Choroid plexus epithelial cell (primary cell): ENCODE data around the gene RPS24.

Experiments used
- DNase-seq: peaks from one replicate; pipeline ENCODE4 v3.0.0-alpha.2; 2010; ENCODE audit warnings: low read depth
- H3K4me3 ChIP-seq: 2 replicates; pipeline ENCODE4 v1.5.1; 2011; ENCODE audit warnings: low read depth, mild to moderate bottlenecking, control low read depth, low read length, moderate library complexity
- TF ChIP-seq, protein P1 (sequence below): conservative IDR thresholded peaks from 2 replicates; pipeline ENCODE4 v1.5.1; 2011; ENCODE audit warnings: low read depth, mild to moderate bottlenecking, control low read depth, inconsistent platforms, low read length, moderate library complexity

RPS24 gene

DNA sequence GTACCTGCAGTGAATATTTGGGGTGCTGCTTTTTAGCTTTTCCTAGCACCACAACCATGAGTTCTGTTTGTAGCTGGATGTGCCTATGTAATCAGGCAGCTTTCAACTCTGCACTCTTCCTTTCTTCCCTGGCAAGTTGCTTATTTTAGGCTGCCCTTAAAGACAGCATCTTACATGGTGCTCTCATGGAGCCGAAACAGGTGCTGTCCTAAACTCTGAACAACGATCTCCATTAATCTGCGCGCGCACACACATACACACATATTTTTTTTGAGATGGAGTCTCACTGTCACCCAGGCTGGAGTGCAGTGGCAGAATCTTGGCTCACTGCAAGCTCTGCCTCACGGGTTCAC, 9.1 kb downstream of the RPS24 start:
- H3K4me3 ChIP-seq = no peak overlapping the region
- TF ChIP-seq, protein P1, sequence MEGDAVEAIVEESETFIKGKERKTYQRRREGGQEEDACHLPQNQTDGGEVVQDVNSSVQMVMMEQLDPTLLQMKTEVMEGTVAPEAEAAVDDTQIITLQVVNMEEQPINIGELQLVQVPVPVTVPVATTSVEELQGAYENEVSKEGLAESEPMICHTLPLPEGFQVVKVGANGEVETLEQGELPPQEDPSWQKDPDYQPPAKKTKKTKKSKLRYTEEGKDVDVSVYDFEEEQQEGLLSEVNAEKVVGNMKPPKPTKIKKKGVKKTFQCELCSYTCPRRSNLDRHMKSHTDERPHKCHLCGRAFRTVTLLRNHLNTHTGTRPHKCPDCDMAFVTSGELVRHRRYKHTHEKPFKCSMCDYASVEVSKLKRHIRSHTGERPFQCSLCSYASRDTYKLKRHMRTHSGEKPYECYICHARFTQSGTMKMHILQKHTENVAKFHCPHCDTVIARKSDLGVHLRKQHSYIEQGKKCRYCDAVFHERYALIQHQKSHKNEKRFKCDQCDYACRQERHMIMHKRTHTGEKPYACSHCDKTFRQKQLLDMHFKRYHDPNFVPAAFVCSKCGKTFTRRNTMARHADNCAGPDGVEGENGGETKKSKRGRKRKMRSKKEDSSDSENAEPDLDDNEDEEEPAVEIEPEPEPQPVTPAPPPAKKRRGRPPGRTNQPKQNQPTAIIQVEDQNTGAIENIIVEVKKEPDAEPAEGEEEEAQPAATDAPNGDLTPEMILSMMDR = no peak
- DNase-seq = no peak

DNA sequence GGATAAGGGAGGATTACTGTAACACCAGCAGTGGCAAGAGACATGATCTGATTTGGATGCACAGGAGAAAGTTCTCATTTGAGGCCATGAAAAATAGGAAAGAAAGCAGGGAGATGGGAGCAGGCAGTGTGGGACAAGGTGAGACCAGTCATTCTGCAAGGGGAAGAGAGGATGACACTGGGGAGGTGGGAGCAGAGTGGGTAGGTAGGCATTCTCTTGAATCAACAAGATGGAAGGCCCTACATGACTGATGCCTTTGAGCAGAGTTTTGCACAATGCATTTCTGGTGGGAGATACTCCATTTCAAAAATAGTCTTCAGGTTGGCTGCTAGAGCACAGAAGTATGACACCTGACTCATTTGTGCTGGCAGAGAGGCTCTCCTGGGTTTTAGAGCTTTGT, 10.5 kb downstream of the RPS24 start:
- H3K4me3 ChIP-seq = no peak overlapping the region
- no peak for DNase-seq
- TF ChIP-seq, protein P1 = no peak

DNA sequence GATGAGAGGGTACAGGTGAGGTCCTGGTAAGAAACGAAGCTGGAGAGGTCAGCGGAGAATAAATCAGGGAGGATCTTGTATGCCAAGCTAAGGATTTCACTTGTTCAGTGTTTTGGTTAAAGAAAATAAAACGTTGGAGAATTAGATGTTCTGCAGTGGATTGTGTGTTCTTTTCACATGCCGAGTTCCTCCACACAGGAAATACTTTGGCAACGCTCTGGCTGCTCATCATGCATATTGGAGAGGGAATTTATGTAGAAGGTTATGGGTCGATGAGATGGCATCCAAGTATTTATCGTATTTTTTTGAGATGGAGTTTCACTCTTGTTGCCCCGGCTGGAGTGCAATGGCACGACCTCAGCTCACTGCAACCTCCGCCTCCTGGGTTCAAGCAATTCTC, 11.0 kb downstream of the RPS24 start:
- peak; percentile 59 for DNase-seq
- H3K4me3 ChIP-seq = no peak overlapping the region
- TF ChIP-seq, protein P1 = no peak

DNA sequence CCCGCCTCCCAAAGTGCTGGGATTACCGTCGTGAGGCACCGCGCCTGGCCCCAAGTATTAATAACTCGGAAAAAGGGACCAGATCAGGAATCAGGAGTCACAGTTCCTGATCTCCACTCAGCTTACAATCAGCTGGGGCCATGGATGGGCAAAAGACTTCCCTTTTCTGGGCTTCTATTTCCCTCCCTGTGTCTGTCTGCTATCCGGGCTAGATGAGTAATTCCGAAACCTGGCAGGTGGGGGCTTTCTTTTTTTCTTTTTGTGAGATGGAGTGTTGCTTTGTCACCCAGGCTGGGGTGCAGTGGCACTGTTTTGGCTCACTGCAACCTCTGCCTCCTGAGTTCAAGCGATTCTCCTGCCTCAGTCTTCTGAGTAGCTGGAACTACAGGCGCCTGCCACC, 11.6 kb downstream of the RPS24 start:
- TF ChIP-seq, protein P1 = no peak
- no peak for DNase-seq
- no peak overlapping the region for H3K4me3 ChIP-seq

DNA sequence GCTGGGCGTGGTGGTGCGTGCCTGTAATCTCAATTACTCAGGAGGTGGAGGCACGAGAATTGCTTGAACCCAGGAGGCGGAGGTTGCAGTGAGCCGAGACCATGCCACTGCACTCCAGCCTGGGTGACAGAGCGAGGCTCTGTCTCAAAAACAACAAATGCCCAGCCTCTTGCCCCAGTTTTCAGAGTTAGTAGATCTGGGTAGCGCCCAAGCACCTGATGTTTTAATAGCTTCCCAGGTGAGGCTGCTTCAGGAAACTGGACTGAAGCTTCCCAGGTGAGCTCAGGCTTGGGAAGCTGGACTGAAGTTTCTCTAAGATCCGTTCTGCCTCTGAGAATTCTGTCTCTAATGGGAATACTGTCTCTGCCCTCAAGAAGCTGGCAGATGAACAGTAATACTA, 12.2 kb downstream of the RPS24 start:
- DNase-seq = no peak
- H3K4me3 ChIP-seq = no peak overlapping the region
- TF ChIP-seq, protein P1 = no peak

DNA sequence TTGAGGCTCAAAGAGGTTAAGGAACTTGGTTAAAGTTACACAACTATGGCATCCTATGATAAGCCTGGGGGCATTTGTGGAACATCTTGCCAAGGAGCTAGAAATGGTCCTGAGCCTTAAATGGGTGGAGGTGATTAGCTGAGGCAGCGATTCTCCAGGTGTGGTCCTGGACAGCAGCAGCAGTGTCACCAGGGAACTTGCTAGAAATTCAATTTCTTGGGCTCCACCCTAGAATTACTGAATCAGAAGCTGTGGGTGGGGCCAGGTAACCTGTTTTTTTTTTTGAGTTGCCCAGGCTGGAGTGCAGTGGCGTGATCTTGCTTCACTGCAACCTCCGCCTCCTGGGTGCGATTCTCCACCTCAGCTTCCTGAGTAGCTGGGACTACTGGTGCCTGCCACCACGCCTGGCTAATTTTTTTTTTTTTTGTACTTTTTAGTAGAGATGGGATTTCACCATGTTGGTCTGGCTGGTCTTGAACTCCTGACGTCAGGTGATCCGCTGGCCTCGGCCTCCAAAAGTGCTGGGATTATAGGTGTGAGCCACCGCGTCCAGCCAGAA, 13.1 kb downstream of the RPS24 start:
- DNase-seq = no peak
- TF ChIP-seq, protein P1 = no peak
- no peak overlapping the region for H3K4me3 ChIP-seq

DNA sequence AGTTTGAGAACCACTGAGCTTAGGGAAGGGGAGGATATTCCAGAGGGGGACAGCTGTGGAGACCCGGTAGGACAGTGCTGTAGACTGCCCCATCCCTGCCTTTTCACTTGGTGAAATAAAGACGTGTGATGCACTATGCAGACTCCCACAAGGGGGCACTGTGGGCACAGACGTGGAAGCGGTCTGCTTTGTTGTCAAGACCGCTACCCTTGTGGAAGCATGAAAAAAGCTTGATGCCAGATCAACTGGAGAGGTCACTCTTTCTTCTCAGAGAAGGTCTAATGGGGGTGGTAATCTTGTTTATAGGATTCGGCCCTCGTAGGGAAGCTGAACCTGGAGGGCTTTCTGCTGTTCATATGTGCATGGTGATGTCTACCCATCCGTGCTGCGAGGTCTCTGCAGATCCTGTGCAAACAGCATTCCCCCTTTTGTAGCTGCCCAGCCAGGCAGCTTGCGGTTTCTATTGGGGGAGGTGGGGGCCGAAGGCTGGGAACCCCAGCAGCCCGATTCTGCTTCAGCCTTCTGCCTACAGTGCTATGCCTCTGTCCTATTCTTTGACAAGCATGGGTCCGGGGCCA, 13.7 kb downstream of the RPS24 start:
- peak; percentile 91 for DNase-seq
- TF ChIP-seq, protein P1 = peak; percentile 95
- H3K4me3 ChIP-seq = no peak overlapping the region
